CD4-positive, alpha-beta T cell treated with Interleukin-6 at 100 ng/mL for 8 hours (primary cell): ENCODE measurements around the gene LSM7.

Source experiments
- DNase-seq: peaks from one replicate; pipeline ENCODE4 v3.0.0-alpha.2; 2020; ENCODE audit warnings: mixed read lengths, low spot score

The LSM7 gene

GRCh38 chr19:2338055-2338615 lies 9.7 kb upstream of the LSM7 start:
- DNase-seq = no peak

- no peak for DNase-seq
Measured at GRCh38 chr19:2337329-2337707, 8.9 kb upstream of the LSM7 start.

GRCh38 chr19:2336528-2337328 lies 8.3 kb upstream of the LSM7 start:
- DNase-seq = no peak

GRCh38 chr19:2335848-2336247 lies 7.5 kb upstream of the LSM7 start:
- DNase-seq = no peak

GRCh38 chr19:2334986-2335846 lies 6.8 kb upstream of the LSM7 start:
- DNase-seq = no peak

GRCh38 chr19:2334426-2334825 lies 6.0 kb upstream of the LSM7 start:
- DNase-seq = no peak

- DNase-seq = no peak
Measured at GRCh38 chr19:2333807-2334211, 5.4 kb upstream of the LSM7 start.

GRCh38 chr19:2333027-2333806 lies 4.8 kb upstream of the LSM7 start:
- DNase-seq = no peak

- peak; percentile 45 for DNase-seq
Measured at GRCh38 chr19:2332341-2333026, 4.1 kb upstream of the LSM7 start.

GRCh38 chr19:2331601-2332246 lies 3.3 kb upstream of the LSM7 start:
- no peak for DNase-seq

- no peak for DNase-seq
Measured at GRCh38 chr19:2330632-2331284, 2.4 kb upstream of the LSM7 start.

- no peak for DNase-seq
Measured at GRCh38 chr19:2330255-2330631, 1.9 kb upstream of the LSM7 start.

- DNase-seq = no peak
Measured at GRCh38 chr19:2329501-2329916, 1.1 kb upstream of the LSM7 start.

GRCh38 chr19:2329149-2329478 lies 728 bp upstream of the LSM7 start:
- DNase-seq = no peak

GRCh38 chr19:2327773-2328400 lies 499 bp downstream of the LSM7 start:
- peak; percentile 58 for DNase-seq

- DNase-seq = no peak
Measured at GRCh38 chr19:2326699-2327360, 1.6 kb downstream of the LSM7 start.

- DNase-seq = no peak
Measured at GRCh38 chr19:2325281-2326046, 2.9 kb downstream of the LSM7 start.

GRCh38 chr19:2324220-2324948 lies 4.0 kb downstream of the LSM7 start:
- no peak for DNase-seq
